Caco-2 (cell line): ENCODE data around the gene SAMSN1. TPM values are rescaled to one million over a fixed set of nuclear protein-coding genes. Genes with fewer than 3 reads are reported as not detected.

ENCODE experiments used
- BruUV-seq: library from RNA; stranded (reverse); fragments of 400-500 nt; replicated peaks from 2 replicates; lab custom pipeline; 2021; lab: Mats Ljungman, UMichigan
- CTCF ChIA-PET: fragments of 300-600 bp; sonication (Branson Sonifier 250); formaldehyde crosslinking; loops from one replicate; lab custom pipeline; 2022; ENCODE audit warnings: antibody characterized with exemption; lab: Charles Lee
- POLR2A ChIA-PET: fragments of 300-600 bp; sonication (Branson Sonifier 250); formaldehyde crosslinking; loops from one replicate; lab custom pipeline; 2022; ENCODE audit warnings: antibody characterized with exemption; lab: Charles Lee
- DNase-seq, 2 experiments: peaks; one replicate each; pipeline versions ENCODE4 v3.0.0 to v3.0.0-alpha.2; 2020 to 2022
- H3K27me3 ChIP-seq: replicated peaks from 2 replicates; pipeline ENCODE4 v1.6.0; 2011; ENCODE audit warnings: low read length; ENCODE audit not compliant: control insufficient read depth, insufficient read depth
- H3K36me3 ChIP-seq: 2 replicates; pipeline ENCODE4 v1.5.1; 2011; ENCODE audit warnings: low read length; ENCODE audit not compliant: control insufficient read depth, insufficient read depth
- H3K4me1 ChIP-seq: fragments of 250-450 bp; sonication (Bioruptor Pico); 2 replicates; pipeline ENCODE4 v1.5.1; 2020; ENCODE audit warnings: mild to moderate bottlenecking
- H3K4me3 ChIP-seq: 2 replicates; pipeline ENCODE4 v1.5.1; 2011; ENCODE audit warnings: low read depth, mild to moderate bottlenecking, control low read depth, low read length
- H3K9me3 ChIP-seq: fragments of 250-450 bp; sonication (Bioruptor Pico); 2 replicates; pipeline ENCODE4 v1.5.1; 2020; ENCODE audit warnings: mild to moderate bottlenecking, moderate library complexity
- H3K27ac Mint-ChIP-seq: one replicate; pipeline ENCODE4 v1.8.0; 2022; ENCODE audit warnings: mixed read lengths; ENCODE audit not compliant: unreplicated experiment
- H3K27me3 Mint-ChIP-seq: one replicate; pipeline ENCODE4 v1.8.0; 2022; ENCODE audit warnings: mixed read lengths; ENCODE audit not compliant: insufficient read depth, unreplicated experiment
- H3K36me3 Mint-ChIP-seq: one replicate; pipeline ENCODE4 v1.8.0; 2022; ENCODE audit warnings: mild to moderate bottlenecking, mixed read lengths; ENCODE audit not compliant: insufficient read depth, unreplicated experiment
- H3K4me1 Mint-ChIP-seq: one replicate; pipeline ENCODE4 v1.8.0; 2022; ENCODE audit warnings: low read depth, mixed read lengths; ENCODE audit not compliant: unreplicated experiment
- H3K4me3 Mint-ChIP-seq: one replicate; pipeline ENCODE4 v1.8.0; 2022; ENCODE audit warnings: mild to moderate bottlenecking, moderate library complexity, mixed read lengths; ENCODE audit not compliant: unreplicated experiment
- H3K9me3 Mint-ChIP-seq: one replicate; pipeline ENCODE4 v1.8.0; 2022; ENCODE audit warnings: mixed read lengths; ENCODE audit not compliant: unreplicated experiment
- intact Hi-C: fragments of 100-400 bp; cut with micrococcal nuclease; formaldehyde crosslinking; loops from one replicate; pipeline ENCODE4 v1.10.0; 2022; ENCODE audit not compliant: unreplicated experiment
- total RNA-seq: library from RNA; stranded (reverse); gene quantifications from 2 replicates; pipeline ENCODE4 v1.2.3, GENCODE V29; 2022
- TF ChIP-seq, protein P1 (sequence below), 2 experiments: fragments of 200-600 bp in 1 of 2; IDR thresholded peaks; 1 replicate in 1 of 2; 2 replicates in 1 of 2; pipeline versions ENCODE4 v1.5.1 to v1.8.0; 2011 to 2022; ENCODE audit warnings: antibody characterized with exemption in 1 of 2, control low read depth in 1 of 2, inconsistent platforms in 1 of 2, low read depth in 1 of 2, low read length in 1 of 2, mild to moderate bottlenecking in 1 of 2, moderate library complexity in 1 of 2; ENCODE audit not compliant: insufficient read depth in 1 of 2, severe bottlenecking in 1 of 2, unreplicated experiment in 1 of 2

The SAMSN1 gene
- total RNA-seq, 1 experiment from 2014 or later: not detected

- Mint-ChIP-seq H3K9me3 (peaks cover 10% of the 10 kb centered on the region), H3K4me1 (no peaks in the 10 kb centered on the region), H3K36me3 (no peaks in the 10 kb centered on the region), H3K4me3 (no peak overlapping the region), H3K27ac (no peak overlapping the region), H3K27me3 (no peaks in the 10 kb centered on the region)
- no peaks in the 10 kb centered on the region for H3K4me1 ChIP-seq
- TF ChIP-seq, protein P1, sequence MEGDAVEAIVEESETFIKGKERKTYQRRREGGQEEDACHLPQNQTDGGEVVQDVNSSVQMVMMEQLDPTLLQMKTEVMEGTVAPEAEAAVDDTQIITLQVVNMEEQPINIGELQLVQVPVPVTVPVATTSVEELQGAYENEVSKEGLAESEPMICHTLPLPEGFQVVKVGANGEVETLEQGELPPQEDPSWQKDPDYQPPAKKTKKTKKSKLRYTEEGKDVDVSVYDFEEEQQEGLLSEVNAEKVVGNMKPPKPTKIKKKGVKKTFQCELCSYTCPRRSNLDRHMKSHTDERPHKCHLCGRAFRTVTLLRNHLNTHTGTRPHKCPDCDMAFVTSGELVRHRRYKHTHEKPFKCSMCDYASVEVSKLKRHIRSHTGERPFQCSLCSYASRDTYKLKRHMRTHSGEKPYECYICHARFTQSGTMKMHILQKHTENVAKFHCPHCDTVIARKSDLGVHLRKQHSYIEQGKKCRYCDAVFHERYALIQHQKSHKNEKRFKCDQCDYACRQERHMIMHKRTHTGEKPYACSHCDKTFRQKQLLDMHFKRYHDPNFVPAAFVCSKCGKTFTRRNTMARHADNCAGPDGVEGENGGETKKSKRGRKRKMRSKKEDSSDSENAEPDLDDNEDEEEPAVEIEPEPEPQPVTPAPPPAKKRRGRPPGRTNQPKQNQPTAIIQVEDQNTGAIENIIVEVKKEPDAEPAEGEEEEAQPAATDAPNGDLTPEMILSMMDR (IDR thresholded peaks at IDR 0.05; ENCODE audit: insufficient read depth in 1 of 2, low read depth in 1 of 2, low read length in 1 of 2, severe bottlenecking in 1 of 2, unreplicated experiment in 1 of 2): no peak
- H3K9me3 ChIP-seq: no peaks in the 10 kb centered on the region
- BruUV-seq: no TSS peak
- intact Hi-C loops: loop anchor here (10.0 kb wide), 1 partner anchor 152 kb away; no protein-coding TSS in a partner anchor
- no peaks in the 10 kb centered on the region for H3K27me3 ChIP-seq
- POLR2A ChIA-PET: no interaction called here
- DNase-seq: no peak
- no peaks in the 10 kb centered on the region for H3K36me3 ChIP-seq
- H3K4me3 ChIP-seq: no peak overlapping the region
- CTCF ChIA-PET: no interaction called here
Observed at GRCh38 chr21:14593230-14593629, 47.1 kb upstream of the SAMSN1 start.

GRCh38 chr21:14592296-14593000 is 46.3 kb upstream of the SAMSN1 start:
- H3K4me3 ChIP-seq: no peak overlapping the region
- no peak for DNase-seq
- Mint-ChIP-seq H3K27ac (no peak overlapping the region), H3K9me3 (peaks cover 10% of the 10 kb centered on the region), H3K27me3 (no peaks in the 10 kb centered on the region), H3K4me1 (no peaks in the 10 kb centered on the region), H3K36me3 (no peaks in the 10 kb centered on the region), H3K4me3 (no peak overlapping the region)
- intact Hi-C loops: loop anchor here (10.0 kb wide), 1 partner anchor 152 kb away; no protein-coding TSS in a partner anchor
- CTCF ChIA-PET: no interaction called here
- no TSS peak for BruUV-seq
- POLR2A ChIA-PET: no interaction called here
- H3K4me1 ChIP-seq: no peaks in the 10 kb centered on the region
- no peaks in the 10 kb centered on the region for H3K36me3 ChIP-seq
- no peaks in the 10 kb centered on the region for H3K9me3 ChIP-seq
- TF ChIP-seq, protein P1 (IDR thresholded peaks at IDR 0.05; ENCODE audit: insufficient read depth in 1 of 2, low read depth in 1 of 2, low read length in 1 of 2, severe bottlenecking in 1 of 2, unreplicated experiment in 1 of 2): no peak
- no peaks in the 10 kb centered on the region for H3K27me3 ChIP-seq

GRCh38 chr21:14591882-14592281 is 45.8 kb upstream of the SAMSN1 start:
- BruUV-seq: no TSS peak
- Mint-ChIP-seq H3K27ac (no peak overlapping the region), H3K4me1 (no peaks in the 10 kb centered on the region), H3K27me3 (no peaks in the 10 kb centered on the region), H3K36me3 (no peaks in the 10 kb centered on the region), H3K4me3 (no peak overlapping the region), H3K9me3 (peaks cover 10% of the 10 kb centered on the region)
- POLR2A ChIA-PET: no interaction called here
- Histone ChIP-seq H3K4me3 (no peak overlapping the region), H3K4me1 (no peaks in the 10 kb centered on the region), H3K36me3 (no peaks in the 10 kb centered on the region), H3K27me3 (no peaks in the 10 kb centered on the region), H3K9me3 (no peaks in the 10 kb centered on the region)
- DNase-seq: no peak
- intact Hi-C loops: loop anchor here (10.0 kb wide), 1 partner anchor 153 kb away; no protein-coding TSS in a partner anchor
- TF ChIP-seq, protein P1 (IDR thresholded peaks at IDR 0.05; ENCODE audit: insufficient read depth in 1 of 2, low read depth in 1 of 2, low read length in 1 of 2, severe bottlenecking in 1 of 2, unreplicated experiment in 1 of 2): no peak
- CTCF ChIA-PET: no interaction called here
